HepG2 (cell line): ENCODE measurements around the gene TMEM235. TPM values are rescaled to one million over a fixed set of nuclear protein-coding genes. Genes with fewer than 3 reads are reported as not detected.

Experiments used
- ATF1 ChIP-seq: IDR thresholded peaks from 2 replicates; pipeline ENCODE4 v1.6.1; 2016; ENCODE audit warnings: mild to moderate bottlenecking, control low read depth
- ATRX ChIP-seq: sonication (generic); formaldehyde crosslinking; IDR thresholded peaks from 2 replicates; pipeline ENCODE4 v1.4.0; 2020; ENCODE audit warnings: missing genetic modification reagents, borderline replicate concordance
- MATR3 ChIP-seq: sonication (generic); formaldehyde crosslinking; IDR thresholded peaks from 2 replicates; pipeline ENCODE4 v1.4.0; 2020; ENCODE audit warnings: missing genetic modification reagents
- MED8 ChIP-seq: sonication (generic); formaldehyde crosslinking; IDR thresholded peaks from 2 replicates; pipeline ENCODE4 v1.8.1; 2023; ENCODE audit warnings: mild to moderate bottlenecking, missing genetic modification reagents; ENCODE audit not compliant: insufficient replicate concordance
- MTF2 ChIP-seq: sonication (generic); formaldehyde crosslinking; IDR thresholded peaks from 2 replicates; pipeline ENCODE4 v1.5.0; 2020; ENCODE audit warnings: missing genetic modification reagents, borderline replicate concordance
- NR2F6 ChIP-seq, 2 experiments: IDR thresholded peaks; 2 replicates each; pipeline ENCODE4 v1.6.1; 2016; ENCODE audit warnings: antibody characterized with exemption in 1 of 2, mild to moderate bottlenecking in 1 of 2
- PRMT3 ChIP-seq: sonication (generic); formaldehyde crosslinking; IDR thresholded peaks from 2 replicates; pipeline ENCODE4 v1.8.1; 2022; ENCODE audit warnings: low read depth, mild to moderate bottlenecking, moderate library complexity, missing genetic modification reagents, borderline replicate concordance
- RORA ChIP-seq: sonication (generic); formaldehyde crosslinking; IDR thresholded peaks from 2 replicates; pipeline ENCODE4 v1.5.0; 2020; ENCODE audit warnings: mild to moderate bottlenecking, missing genetic modification reagents, moderate library complexity
- RXRB ChIP-seq: IDR thresholded peaks from 2 replicates; pipeline ENCODE4 v1.6.1; 2016; ENCODE audit warnings: borderline replicate concordance, missing genetic modification reagents, missing compliant biosample characterization
- SKI ChIP-seq: fragments of 450-650 bp; IDR thresholded peaks from one replicate; pipeline ENCODE4 v1.6.1; 2018; ENCODE audit warnings: mild to moderate bottlenecking; ENCODE audit not compliant: partially characterized antibody
- TBP ChIP-seq: sonication (generic); formaldehyde crosslinking; IDR thresholded peaks from 2 replicates; pipeline ENCODE4 v1.5.0; 2020; ENCODE audit warnings: missing genetic modification reagents
- TGIF2 ChIP-seq: IDR thresholded peaks from 2 replicates; pipeline ENCODE4 v1.6.1; 2016; ENCODE audit warnings: control low read depth, missing compliant biosample characterization
- YEATS4 ChIP-seq: sonication (generic); formaldehyde crosslinking; IDR thresholded peaks from 2 replicates; pipeline ENCODE4 v1.4.0; 2020; ENCODE audit warnings: missing genetic modification reagents, borderline replicate concordance
- ZNF12 ChIP-seq: sonication (generic); formaldehyde crosslinking; IDR thresholded peaks from 2 replicates; pipeline ENCODE4 v1.5.0; 2020; ENCODE audit warnings: missing genetic modification reagents
- ZNF17 ChIP-seq: sonication (generic); formaldehyde crosslinking; IDR thresholded peaks from 2 replicates; pipeline ENCODE4 v1.5.0; 2020; ENCODE audit warnings: mild to moderate bottlenecking, missing genetic modification reagents
- ZNF224 ChIP-seq: sonication (generic); formaldehyde crosslinking; IDR thresholded peaks from 2 replicates; pipeline ENCODE4 v1.5.0; 2020; ENCODE audit warnings: mild to moderate bottlenecking, missing genetic modification reagents
- ZNF367 ChIP-seq: sonication (generic); formaldehyde crosslinking; IDR thresholded peaks from 2 replicates; pipeline ENCODE4 v1.4.0; 2020; ENCODE audit warnings: missing genetic modification reagents, borderline replicate concordance
- ZNF546 ChIP-seq: sonication (generic); formaldehyde crosslinking; conservative IDR thresholded peaks from 2 replicates; pipeline ENCODE4 v1.8.1; 2023; ENCODE audit warnings: mild to moderate bottlenecking, missing genetic modification reagents
- ZNF569 ChIP-seq: sonication (generic); formaldehyde crosslinking; IDR thresholded peaks from 2 replicates; pipeline ENCODE4 v1.5.0; 2020; ENCODE audit warnings: mild to moderate bottlenecking, missing genetic modification reagents, moderate library complexity, borderline replicate concordance
- ZNF772 ChIP-seq: sonication (generic); formaldehyde crosslinking; IDR thresholded peaks from 2 replicates; pipeline ENCODE4 v1.5.0; 2020; ENCODE audit warnings: mild to moderate bottlenecking, missing genetic modification reagents
- ZNF788 ChIP-seq: sonication (generic); formaldehyde crosslinking; IDR thresholded peaks from 2 replicates; pipeline ENCODE4 v1.5.0; 2020; ENCODE audit warnings: mild to moderate bottlenecking, missing genetic modification reagents, borderline replicate concordance
- polyA plus RNA-seq, 8 experiments: library from polyadenylated mRNA; depleted of rRNA in 3 of 8; stranded (reverse) in 7 of 8; unstranded in 1 of 8; fragments of >200 nt; fragmentation: Illumina TruSeq in 4 of 8; extraction: Trizol in 4 of 8; gene quantifications; 2 replicates each; pipeline versions ENCODE4 v1.2.1 to v1.2.3, GENCODE V29; 2011 to 2016; ENCODE audit warnings: low read depth in 4 of 8, missing spikeins in 1 of 8, mixed read lengths in 1 of 8; ENCODE audit not compliant: insufficient read depth in 1 of 8
- total RNA-seq, 5 experiments: library from RNA; depleted of rRNA; stranded (reverse); fragments of >200 nt; fragmentation: Illumina TruSeq; extraction: Trizol; gene quantifications; 2 replicates each; pipeline ENCODE4 v1.2.3, GENCODE V29; 2016; ENCODE audit warnings: low read depth in 1 of 5
- TF ChIP-seq, protein P1 (sequence below): sonication (generic); formaldehyde crosslinking; IDR thresholded peaks from 2 replicates; pipeline ENCODE4 v1.4.0; 2020; ENCODE audit warnings: mild to moderate bottlenecking, missing genetic modification reagents, borderline replicate concordance
- TF ChIP-seq, protein P2 (sequence below): sonication (generic); formaldehyde crosslinking; IDR thresholded peaks from 2 replicates; pipeline ENCODE4 v1.4.0; 2020; ENCODE audit warnings: mild to moderate bottlenecking, low read depth, missing genetic modification reagents
- TF ChIP-seq, protein P3 (sequence below): IDR thresholded peaks from 2 replicates; pipeline ENCODE4 v1.6.1; 2016; ENCODE audit warnings: low read depth, control low read depth
- TF ChIP-seq, protein P4 (sequence below): sonication (generic); formaldehyde crosslinking; IDR thresholded peaks from 2 replicates; pipeline ENCODE4 v1.4.0; 2020; ENCODE audit warnings: missing genetic modification reagents

Gene TMEM235
- total and polyA plus RNA-seq, 2 of the 13 experiments (the other 11 are each of a cell fraction or from before 2014, with no cell fraction given), result not detected

DNA sequence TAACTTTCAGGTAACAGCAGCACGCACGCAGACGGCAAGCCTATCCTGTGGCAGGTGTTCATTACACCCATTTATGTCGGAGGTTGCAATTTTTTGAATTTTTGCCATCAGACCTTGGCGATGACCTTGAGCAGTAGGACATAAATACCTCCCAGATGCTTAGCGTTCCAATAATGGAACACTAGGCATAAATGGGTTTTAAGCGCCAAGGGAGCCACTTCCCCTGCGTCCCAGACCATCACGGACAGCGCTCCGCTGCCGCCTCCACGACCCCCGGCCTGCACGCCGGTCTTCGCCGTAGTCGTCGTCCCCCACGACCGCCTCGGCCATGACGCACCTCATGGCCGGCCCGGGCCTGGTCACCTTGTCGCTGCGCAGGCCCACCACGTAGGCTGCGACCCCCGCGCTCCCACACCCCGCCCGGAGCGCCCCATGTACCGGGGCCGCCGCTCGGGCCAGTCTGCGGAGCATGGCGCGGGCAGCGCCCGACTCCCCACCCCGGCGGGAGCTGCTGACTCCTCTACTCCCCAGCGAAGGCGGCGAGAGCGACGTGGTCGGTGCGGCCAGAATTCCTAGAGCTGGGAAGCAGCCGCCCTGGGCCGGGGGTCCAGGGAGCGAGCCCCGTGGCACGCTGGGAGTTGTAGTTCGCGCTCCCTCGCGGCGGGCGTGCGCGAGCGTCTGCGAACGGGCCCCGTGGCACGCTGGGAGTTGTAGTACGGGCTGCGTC lies 22.7 kb downstream of the TMEM235 start (continued):
- TF ChIP-seq, protein P1, sequence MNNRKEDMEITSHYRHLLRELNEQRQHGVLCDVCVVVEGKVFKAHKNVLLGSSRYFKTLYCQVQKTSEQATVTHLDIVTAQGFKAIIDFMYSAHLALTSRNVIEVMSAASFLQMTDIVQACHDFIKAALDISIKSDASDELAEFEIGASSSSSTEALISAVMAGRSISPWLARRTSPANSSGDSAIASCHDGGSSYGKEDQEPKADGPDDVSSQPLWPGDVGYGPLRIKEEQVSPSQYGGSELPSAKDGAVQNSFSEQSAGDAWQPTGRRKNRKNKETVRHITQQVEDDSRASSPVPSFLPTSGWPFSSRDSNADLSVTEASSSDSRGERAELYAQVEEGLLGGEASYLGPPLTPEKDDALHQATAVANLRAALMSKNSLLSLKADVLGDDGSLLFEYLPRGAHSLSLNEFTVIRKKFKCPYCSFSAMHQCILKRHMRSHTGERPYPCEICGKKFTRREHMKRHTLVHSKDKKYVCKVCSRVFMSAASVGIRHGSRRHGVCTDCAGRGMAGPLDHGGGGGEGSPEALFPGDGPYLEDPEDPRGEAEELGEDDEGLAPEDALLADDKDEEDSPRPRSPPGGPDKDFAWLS (CRISPR knock-in tag), result no peak
- TF ChIP-seq RORA (CRISPR knock-in tag) (no peak), YEATS4 (CRISPR knock-in tag) (peak; percentile 96), SKI (no peak), MTF2 (CRISPR knock-in tag) (0 out of 2 replicates have a peak, but pooled peaks have one; percentile 19), RXRB (CRISPR knock-in tag) (peak; percentile 60; the same call in 1 of the 2 replicates), ZNF12 (CRISPR knock-in tag) (no peak), ATF1 (CRISPR knock-in tag) (no peak), TBP (CRISPR knock-in tag) (peak; percentile 96), ZNF367 (CRISPR knock-in tag) (peak; percentile 40; the same call in 1 of the 2 replicates), ZNF788 (CRISPR knock-in tag) (no peak; the same call in 1 of the 2 replicates), PRMT3 (no peak; the same call in 1 of the 2 replicates), ZNF569 (CRISPR knock-in tag) (no peak), MED8 (CRISPR knock-in tag) (peak; percentile 81), ZNF17 (no peak), NR2F6 (IDR thresholded peaks at IDR 0.05) (no peak), NR2F6 (CRISPR knock-in tag; IDR thresholded peaks at IDR 0.05) (no peak; the same call in 1 of the 2 replicates), TGIF2 (no peak), ZNF772 (CRISPR knock-in tag) (peak; percentile 88; the same call in 1 of the 2 replicates), ZNF546 (CRISPR knock-in tag) (peak; percentile 69; the same call in 1 of the 2 replicates), MATR3 (no peak), ATRX (CRISPR knock-in tag) (no peak), ZNF224 (CRISPR knock-in tag) (peak; percentile 99)
- TF ChIP-seq, protein P2, sequence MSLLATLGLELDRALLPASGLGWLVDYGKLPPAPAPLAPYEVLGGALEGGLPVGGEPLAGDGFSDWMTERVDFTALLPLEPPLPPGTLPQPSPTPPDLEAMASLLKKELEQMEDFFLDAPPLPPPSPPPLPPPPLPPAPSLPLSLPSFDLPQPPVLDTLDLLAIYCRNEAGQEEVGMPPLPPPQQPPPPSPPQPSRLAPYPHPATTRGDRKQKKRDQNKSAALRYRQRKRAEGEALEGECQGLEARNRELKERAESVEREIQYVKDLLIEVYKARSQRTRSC, result no peak
- TF ChIP-seq, protein P3, sequence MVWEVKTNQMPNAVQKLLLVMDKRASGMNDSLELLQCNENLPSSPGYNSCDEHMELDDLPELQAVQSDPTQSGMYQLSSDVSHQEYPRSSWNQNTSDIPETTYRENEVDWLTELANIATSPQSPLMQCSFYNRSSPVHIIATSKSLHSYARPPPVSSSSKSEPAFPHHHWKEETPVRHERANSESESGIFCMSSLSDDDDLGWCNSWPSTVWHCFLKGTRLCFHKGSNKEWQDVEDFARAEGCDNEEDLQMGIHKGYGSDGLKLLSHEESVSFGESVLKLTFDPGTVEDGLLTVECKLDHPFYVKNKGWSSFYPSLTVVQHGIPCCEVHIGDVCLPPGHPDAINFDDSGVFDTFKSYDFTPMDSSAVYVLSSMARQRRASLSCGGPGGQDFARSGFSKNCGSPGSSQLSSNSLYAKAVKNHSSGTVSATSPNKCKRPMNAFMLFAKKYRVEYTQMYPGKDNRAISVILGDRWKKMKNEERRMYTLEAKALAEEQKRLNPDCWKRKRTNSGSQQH (CRISPR knock-in tag), result no peak
- TF ChIP-seq, protein P4, sequence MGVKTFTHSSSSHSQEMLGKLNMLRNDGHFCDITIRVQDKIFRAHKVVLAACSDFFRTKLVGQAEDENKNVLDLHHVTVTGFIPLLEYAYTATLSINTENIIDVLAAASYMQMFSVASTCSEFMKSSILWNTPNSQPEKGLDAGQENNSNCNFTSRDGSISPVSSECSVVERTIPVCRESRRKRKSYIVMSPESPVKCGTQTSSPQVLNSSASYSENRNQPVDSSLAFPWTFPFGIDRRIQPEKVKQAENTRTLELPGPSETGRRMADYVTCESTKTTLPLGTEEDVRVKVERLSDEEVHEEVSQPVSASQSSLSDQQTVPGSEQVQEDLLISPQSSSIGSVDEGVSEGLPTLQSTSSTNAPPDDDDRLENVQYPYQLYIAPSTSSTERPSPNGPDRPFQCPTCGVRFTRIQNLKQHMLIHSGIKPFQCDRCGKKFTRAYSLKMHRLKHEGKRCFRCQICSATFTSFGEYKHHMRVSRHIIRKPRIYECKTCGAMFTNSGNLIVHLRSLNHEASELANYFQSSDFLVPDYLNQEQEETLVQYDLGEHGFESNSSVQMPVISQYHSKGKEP (CRISPR knock-in tag), result peak; percentile 69; the same call in 1 of the 2 replicates
